ENCODE measurements around the gene DUSP16.

- TF ChIP-seq CTCF (IDR thresholded peaks at IDR 0.05) (no peak), EP300 (IDR thresholded peaks at IDR 0.05; ENCODE audit: low read depth) (no peak), POLR2A (IDR thresholded peaks at IDR 0.05) (no peak), POLR2AphosphoS5 (IDR thresholded peaks at IDR 0.05) (no peak)
Observed at GRCh38 chr12:12598864-12599263, 36.2 kb upstream of the DUSP16 start.

Measured in transverse colon (tissue), 4 donors.